DOHH2 (cell line): Measurements from ENCODE around the gene AUNIP.

Experiments used
- H3F3A ChIP-seq: fragments of 200-600 bp; sonication (generic), shearing (Covaris generic); 2 replicates; pipeline ENCODE4 v1.6.0; 2016; ENCODE audit warnings: antibody characterized with exemption, mild to moderate bottlenecking; ENCODE audit not compliant: control insufficient read depth, insufficient read depth
- H3K27ac ChIP-seq: fragments of 200-600 bp; sonication (generic); 2 replicates; pipeline ENCODE4 v1.5.1; 2014; ENCODE audit warnings: low read depth, mild to moderate bottlenecking, low read length, moderate library complexity
- H3K27me3 ChIP-seq: fragments of 200-600 bp; sonication (generic); 2 replicates; pipeline ENCODE4 v1.6.1; 2014; ENCODE audit warnings: mild to moderate bottlenecking, low read length, mixed read lengths; ENCODE audit not compliant: control insufficient read depth
- H3K36me3 ChIP-seq: fragments of 200-600 bp; sonication (generic); 2 replicates; pipeline ENCODE4 v1.6.1; 2014; ENCODE audit warnings: mild to moderate bottlenecking, low read length, moderate library complexity, mixed read lengths; ENCODE audit not compliant: control insufficient read depth
- H3K4me1 ChIP-seq: fragments of 200-600 bp; sonication (generic); 2 replicates; pipeline ENCODE4 v1.6.1; 2014; ENCODE audit warnings: mild to moderate bottlenecking, low read length, mixed read lengths; ENCODE audit not compliant: control insufficient read depth
- H3K4me2 ChIP-seq: fragments of 200-600 bp; sonication (generic); 2 replicates; pipeline ENCODE4 v1.6.0; 2014; ENCODE audit warnings: mild to moderate bottlenecking, low read length, moderate library complexity
- H3K4me3 ChIP-seq: fragments of 200-600 bp; sonication (generic); 2 replicates; pipeline ENCODE4 v1.5.1; 2014; ENCODE audit warnings: mild to moderate bottlenecking, low read length, mixed read lengths
- H3K79me2 ChIP-seq: fragments of 200-600 bp; sonication (generic); 2 replicates; pipeline ENCODE4 v1.6.1; 2014; ENCODE audit warnings: mild to moderate bottlenecking, low read length, mixed read lengths; ENCODE audit not compliant: control insufficient read depth
- H3K9me2 ChIP-seq: fragments of 200-600 bp; sonication (generic); replicated peaks from 2 replicates; pipeline ENCODE4 v1.6.1; 2014; ENCODE audit warnings: mild to moderate bottlenecking, low read length, mixed read lengths; ENCODE audit not compliant: control insufficient read depth
- H3K9me3 ChIP-seq: fragments of 200-600 bp; sonication (generic); 2 replicates; pipeline ENCODE4 v1.6.1; 2014; ENCODE audit warnings: antibody characterized with exemption, low read length, mixed read lengths; ENCODE audit not compliant: control insufficient read depth, insufficient read depth
- H4K20me1 ChIP-seq: fragments of 200-600 bp; sonication (generic); 2 replicates; pipeline ENCODE4 v1.6.0; 2014; ENCODE audit warnings: low read depth, mild to moderate bottlenecking, antibody characterized with exemption, low read length, moderate library complexity; ENCODE audit not compliant: control insufficient read depth, insufficient read depth
- EZH2phosphoT487 ChIP-seq: fragments of 200-600 bp; sonication (generic); IDR thresholded peaks from 2 replicates; pipeline ENCODE4 v1.6.1; 2017; ENCODE audit warnings: borderline replicate concordance, mild to moderate bottlenecking, antibody characterized with exemption, low read length, moderate library complexity, mixed read lengths
- TF ChIP-seq, protein P1 (sequence below): fragments of 200-600 bp; sonication (generic); IDR thresholded peaks from one replicate; pipeline ENCODE4 v1.5.1; 2014; ENCODE audit warnings: antibody characterized with exemption, mild to moderate bottlenecking, low read depth, low read length; ENCODE audit not compliant: poor library complexity, severe bottlenecking

Gene AUNIP

DNA sequence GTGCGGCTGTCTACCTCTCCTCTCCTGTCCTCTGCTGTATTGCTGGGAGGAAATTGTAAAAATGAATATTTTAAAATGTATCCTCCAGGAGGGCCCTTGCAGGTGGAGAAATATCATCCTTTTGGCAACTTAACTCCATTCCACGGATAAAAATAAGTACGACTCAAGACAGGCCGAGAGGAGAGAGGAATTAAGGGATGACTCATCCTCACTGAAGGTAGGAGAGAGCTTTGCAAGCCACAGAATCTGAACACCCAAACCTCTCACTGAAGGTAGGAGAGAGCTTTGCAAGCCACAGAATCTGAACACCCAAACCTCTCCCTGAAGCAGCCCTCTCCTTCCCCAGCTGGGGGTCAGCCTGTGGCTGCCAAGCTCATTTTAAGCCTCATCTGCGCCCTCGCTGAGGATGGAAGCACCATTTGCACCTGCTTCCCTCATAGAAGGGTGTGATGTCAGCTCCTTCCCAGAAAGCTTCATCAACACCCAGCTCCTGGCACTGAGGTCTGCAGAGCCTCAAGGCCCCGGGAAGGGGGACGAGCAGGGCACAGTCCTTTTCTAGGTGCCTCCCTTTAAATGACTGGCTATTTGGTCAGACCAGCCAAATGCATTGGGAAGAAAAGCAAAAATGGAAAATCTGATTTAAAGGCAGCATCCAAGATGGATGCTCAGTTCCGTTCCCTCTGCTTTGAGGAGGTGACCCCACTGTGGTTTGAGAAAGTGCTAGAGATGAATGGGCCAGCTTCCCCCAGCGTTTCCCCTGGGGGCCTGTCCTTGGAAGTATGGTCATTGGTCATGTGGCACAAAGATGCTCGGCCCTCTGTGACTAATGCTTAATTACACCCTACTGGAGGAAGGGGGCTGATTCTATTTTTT, 72.1 kb downstream of the AUNIP start:
- H3K4me3 ChIP-seq, result no peak overlapping the region
- no peaks in the 10 kb centered on the region for H3K9me3 ChIP-seq
- no peaks in the 10 kb centered on the region for H3K79me2 ChIP-seq
- no peak for TF ChIP-seq EZH2phosphoT487
- H3K36me3 ChIP-seq, result no peaks in the 10 kb centered on the region
- H4K20me1 ChIP-seq, result no peaks in the 10 kb centered on the region
- H3K4me1 ChIP-seq, result no peaks in the 10 kb centered on the region
- H3K4me2 ChIP-seq, result no peak overlapping the region
- H3K27me3 ChIP-seq, result peaks cover 31% of the 10 kb centered on the region
- H3K27ac ChIP-seq, result no peak overlapping the region
- H3F3A ChIP-seq, result no peaks in the 10 kb centered on the region
- H3K9me2 ChIP-seq, result no peaks in the 10 kb centered on the region

DNA sequence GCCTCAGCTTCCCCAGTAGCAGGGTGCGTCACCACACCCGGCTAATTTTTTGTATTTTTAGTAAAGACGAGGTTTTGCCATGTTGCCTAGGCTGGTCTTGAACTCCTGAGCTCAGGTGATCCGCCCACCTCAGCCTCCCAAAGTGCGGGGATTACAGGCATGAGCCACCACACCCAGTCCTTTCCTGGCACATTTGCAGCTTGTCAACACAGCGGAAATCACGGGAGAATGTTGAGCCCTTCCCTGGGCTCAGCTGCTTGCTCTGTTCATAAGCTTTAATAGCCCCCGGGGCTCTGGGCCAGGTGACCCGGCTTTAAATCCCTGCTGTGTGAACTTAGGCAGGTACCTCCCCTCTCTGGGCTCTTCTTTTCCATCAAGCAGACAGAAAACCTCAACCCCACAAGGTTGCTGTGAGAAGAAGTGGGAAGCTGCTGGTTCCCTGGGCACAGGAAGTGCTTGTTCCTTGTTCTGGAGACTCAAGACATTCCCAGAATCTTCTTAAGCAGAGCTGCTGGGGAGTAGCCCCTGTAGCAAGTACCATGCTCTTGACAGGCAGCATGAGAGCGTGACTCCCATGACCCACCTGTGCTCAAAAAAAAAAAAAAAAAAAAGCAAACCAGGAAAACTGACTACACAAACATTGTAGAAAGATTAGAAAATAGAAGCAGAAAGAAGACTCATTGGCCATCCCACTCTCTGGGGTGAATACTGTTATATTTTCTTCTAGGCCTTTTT, 73.8 kb downstream of the AUNIP start:
- Histone ChIP-seq H3K79me2 (no peaks in the 10 kb centered on the region), H4K20me1 (no peaks in the 10 kb centered on the region), H3K36me3 (no peaks in the 10 kb centered on the region), H3K9me2 (no peaks in the 10 kb centered on the region), H3F3A (no peaks in the 10 kb centered on the region), H3K9me3 (no peaks in the 10 kb centered on the region), H3K27ac (no peak overlapping the region), H3K4me2 (no peak overlapping the region), H3K4me3 (no peak overlapping the region), H3K4me1 (no peaks in the 10 kb centered on the region), H3K27me3 (peaks cover 28% of the 10 kb centered on the region)
- no peak for TF ChIP-seq EZH2phosphoT487
- TF ChIP-seq, protein P1, sequence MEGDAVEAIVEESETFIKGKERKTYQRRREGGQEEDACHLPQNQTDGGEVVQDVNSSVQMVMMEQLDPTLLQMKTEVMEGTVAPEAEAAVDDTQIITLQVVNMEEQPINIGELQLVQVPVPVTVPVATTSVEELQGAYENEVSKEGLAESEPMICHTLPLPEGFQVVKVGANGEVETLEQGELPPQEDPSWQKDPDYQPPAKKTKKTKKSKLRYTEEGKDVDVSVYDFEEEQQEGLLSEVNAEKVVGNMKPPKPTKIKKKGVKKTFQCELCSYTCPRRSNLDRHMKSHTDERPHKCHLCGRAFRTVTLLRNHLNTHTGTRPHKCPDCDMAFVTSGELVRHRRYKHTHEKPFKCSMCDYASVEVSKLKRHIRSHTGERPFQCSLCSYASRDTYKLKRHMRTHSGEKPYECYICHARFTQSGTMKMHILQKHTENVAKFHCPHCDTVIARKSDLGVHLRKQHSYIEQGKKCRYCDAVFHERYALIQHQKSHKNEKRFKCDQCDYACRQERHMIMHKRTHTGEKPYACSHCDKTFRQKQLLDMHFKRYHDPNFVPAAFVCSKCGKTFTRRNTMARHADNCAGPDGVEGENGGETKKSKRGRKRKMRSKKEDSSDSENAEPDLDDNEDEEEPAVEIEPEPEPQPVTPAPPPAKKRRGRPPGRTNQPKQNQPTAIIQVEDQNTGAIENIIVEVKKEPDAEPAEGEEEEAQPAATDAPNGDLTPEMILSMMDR, result no peak

GRCh38 chr1:25784575-25785051, 74.6 kb downstream of the AUNIP start:
- no peaks in the 10 kb centered on the region for H3K4me1 ChIP-seq

More at GRCh38 chr1:25784575-25785051, 74.6 kb downstream of the AUNIP start:
- H3K36me3 ChIP-seq, result no peaks in the 10 kb centered on the region
- no peak overlapping the region for H3K4me2 ChIP-seq
- H3K4me3 ChIP-seq, result no peak overlapping the region
- no peak overlapping the region for H3K27ac ChIP-seq
- H4K20me1 ChIP-seq, result no peaks in the 10 kb centered on the region
- no peaks in the 10 kb centered on the region for H3K9me2 ChIP-seq
- H3F3A ChIP-seq, result no peaks in the 10 kb centered on the region
- peaks cover 24% of the 10 kb centered on the region for H3K27me3 ChIP-seq
- H3K9me3 ChIP-seq, result no peaks in the 10 kb centered on the region
- H3K79me2 ChIP-seq, result no peaks in the 10 kb centered on the region
- TF ChIP-seq, protein P1, result no peak
- TF ChIP-seq EZH2phosphoT487, result no peak
